ENCODE measurements around the gene CALHM6.

Gene CALHM6

GRCh38 chr6:116438590-116439448, 22.4 kb upstream of the CALHM6 start:
- Histone ChIP-seq H2AK5ac (ENCODE audit: low read length, severe bottlenecking) (no peak overlapping the region), H2BK12ac (ENCODE audit: low read length in 2 of 2) (no peak overlapping the region), H3K27ac (ENCODE audit: low read length, poor library complexity, severe bottlenecking) (peak overlapping the region; percentile 81), H4K91ac (ENCODE audit: low read length) (no peak overlapping the region), H2BK5ac (ENCODE audit: low read depth, low read length, poor library complexity, severe bottlenecking) (no peak overlapping the region), H3K4me1 (ENCODE audit: control insufficient read depth, insufficient read depth, low read depth, low read length) (no peaks in the 10 kb centered on the region), H4K8ac (ENCODE audit: low read length) (no peak overlapping the region), H2BK120ac (ENCODE audit: low read depth, low read length) (no peak overlapping the region), H3K27me3 (ENCODE audit: control insufficient read depth in 1 of 2, insufficient read depth in 1 of 2, low read length in 2 of 2) (no peaks in the 10 kb centered on the region), H3K23ac (ENCODE audit: low read length in 2 of 2) (no peak overlapping the region), H3K18ac (ENCODE audit: low read depth in 1 of 2, low read length in 2 of 2) (no peak overlapping the region), H3K36me3 (ENCODE audit: control insufficient read depth in 1 of 2, insufficient read depth in 2 of 2, low read depth in 1 of 2, low read length in 2 of 2) (peaks cover 9 to 32% of the 10 kb centered on the region in 2 experiments), H3K9ac (ENCODE audit: low read length) (peak overlapping the region; percentile 51), H3K14ac (ENCODE audit: low read length in 2 of 2) (no peak overlapping the region), H3K4ac (ENCODE audit: low read depth in 1 of 2, low read length in 2 of 2) (no peak overlapping the region), H3K4me2 (ENCODE audit: low read length, poor library complexity, severe bottlenecking) (no peak overlapping the region), H2BK15ac (ENCODE audit: low read depth, poor library complexity, severe bottlenecking) (no peak overlapping the region), H3K79me1 (replicated peaks; ENCODE audit: low read length, poor library complexity, severe bottlenecking) (peaks cover 19% of the 10 kb centered on the region), H3K9me3 (ENCODE audit: control insufficient read depth, low read length) (no peaks in the 10 kb centered on the region), H3K4me3 (ENCODE audit: insufficient read depth in 1 of 2, low read depth in 1 of 2, low read length in 2 of 2) (no peak overlapping the region), H2AFZ (ENCODE audit: low read depth, low read length) (no peak overlapping the region)
- DNase-seq: no peak
- WGBS: 75% methylated on average over 2 of the region's 6 CpGs

GRCh38 chr6:116439522-116440051, 21.6 kb upstream of the CALHM6 start:
- no peak overlapping the region for H3K18ac ChIP-seq (ENCODE audit: low read depth in 1 of 2, low read length in 2 of 2)
- H3K4me2 ChIP-seq (ENCODE audit: low read length, poor library complexity, severe bottlenecking): no peak overlapping the region
- H3K4ac ChIP-seq (ENCODE audit: low read depth in 1 of 2, low read length in 2 of 2): no peak overlapping the region
- H3K79me1 ChIP-seq (replicated peaks; ENCODE audit: low read length, poor library complexity, severe bottlenecking): peaks cover 19% of the 10 kb centered on the region
- no peaks in the 10 kb centered on the region for H3K9me3 ChIP-seq (ENCODE audit: control insufficient read depth, low read length)
- peak overlapping the region; percentile 4 for H3K27ac ChIP-seq (ENCODE audit: low read length, poor library complexity, severe bottlenecking)
- H3K4me3 ChIP-seq (ENCODE audit: insufficient read depth in 1 of 2, low read depth in 1 of 2, low read length in 2 of 2): no peak overlapping the region
- no peak overlapping the region for H4K8ac ChIP-seq (ENCODE audit: low read length)
- no peak overlapping the region for H2BK15ac ChIP-seq (ENCODE audit: low read depth, poor library complexity, severe bottlenecking)
- peak overlapping the region; percentile 51 for H3K9ac ChIP-seq (ENCODE audit: low read length)
- no peak overlapping the region for H2AFZ ChIP-seq (ENCODE audit: low read depth, low read length)
- H3K23ac ChIP-seq (ENCODE audit: low read length in 2 of 2): no peak overlapping the region
- no peaks in the 10 kb centered on the region for H3K4me1 ChIP-seq (ENCODE audit: control insufficient read depth, insufficient read depth, low read depth, low read length)
- H4K91ac ChIP-seq (ENCODE audit: low read length): no peak overlapping the region
- H2BK5ac ChIP-seq (ENCODE audit: low read depth, low read length, poor library complexity, severe bottlenecking): no peak overlapping the region
- no peak overlapping the region for H2BK12ac ChIP-seq (ENCODE audit: low read length in 2 of 2)
- no peak for DNase-seq
- no peak overlapping the region for H2BK120ac ChIP-seq (ENCODE audit: low read depth, low read length)
- no peak overlapping the region for H3K14ac ChIP-seq (ENCODE audit: low read length in 2 of 2)
- no peaks in the 10 kb centered on the region for H3K27me3 ChIP-seq (ENCODE audit: control insufficient read depth in 1 of 2, insufficient read depth in 1 of 2, low read length in 2 of 2)
- peaks cover 9 to 26% of the 10 kb centered on the region in 2 experiments for H3K36me3 ChIP-seq (ENCODE audit: control insufficient read depth in 1 of 2, insufficient read depth in 2 of 2, low read depth in 1 of 2, low read length in 2 of 2)
- no peak overlapping the region for H2AK5ac ChIP-seq (ENCODE audit: low read length, severe bottlenecking)
- no CpG with 5 or more reads among the region's 1 CpG for WGBS

GRCh38 chr6:116443105-116443504, 18.1 kb upstream of the CALHM6 start:
- Histone ChIP-seq H4K91ac (ENCODE audit: low read length) (no peak overlapping the region), H3K4me1 (ENCODE audit: control insufficient read depth, insufficient read depth, low read depth, low read length) (peaks cover 5% of the 10 kb centered on the region), H3K79me1 (replicated peaks; ENCODE audit: low read length, poor library complexity, severe bottlenecking) (peaks cover 8% of the 10 kb centered on the region), H2AK5ac (ENCODE audit: low read length, severe bottlenecking) (no peak overlapping the region), H3K27me3 (ENCODE audit: control insufficient read depth in 1 of 2, insufficient read depth in 1 of 2, low read length in 2 of 2) (no peaks in the 10 kb centered on the region), H2BK12ac (ENCODE audit: low read length in 2 of 2) (no peak overlapping the region), H3K4ac (ENCODE audit: low read depth in 1 of 2, low read length in 2 of 2) (no peak overlapping the region), H2BK5ac (ENCODE audit: low read depth, low read length, poor library complexity, severe bottlenecking) (no peak overlapping the region), H2BK120ac (ENCODE audit: low read depth, low read length) (no peak overlapping the region), H2AFZ (ENCODE audit: low read depth, low read length) (no peak overlapping the region), H3K36me3 (ENCODE audit: control insufficient read depth in 1 of 2, insufficient read depth in 2 of 2, low read depth in 1 of 2, low read length in 2 of 2) (no peaks in the 10 kb centered on the region), H3K9ac (ENCODE audit: low read length) (no peak overlapping the region), H4K8ac (ENCODE audit: low read length) (no peak overlapping the region), H3K23ac (ENCODE audit: low read length in 2 of 2) (no peak overlapping the region), H3K27ac (ENCODE audit: low read length, poor library complexity, severe bottlenecking) (no peak overlapping the region), H3K18ac (ENCODE audit: low read depth in 1 of 2, low read length in 2 of 2) (no peak overlapping the region), H2BK15ac (ENCODE audit: low read depth, poor library complexity, severe bottlenecking) (no peak overlapping the region), H3K4me3 (ENCODE audit: insufficient read depth in 1 of 2, low read depth in 1 of 2, low read length in 2 of 2) (no peak overlapping the region), H3K14ac (ENCODE audit: low read length in 2 of 2) (no peak overlapping the region), H3K4me2 (ENCODE audit: low read length, poor library complexity, severe bottlenecking) (no peak overlapping the region), H3K9me3 (ENCODE audit: control insufficient read depth, low read length) (no peaks in the 10 kb centered on the region)
- DNase-seq: no peak
- 86% methylated on average over 1 of the region's 2 CpGs for WGBS

GRCh38 chr6:116444092-116444491, 17.1 kb upstream of the CALHM6 start:
- Histone ChIP-seq H4K8ac (ENCODE audit: low read length) (no peak overlapping the region), H3K27me3 (ENCODE audit: control insufficient read depth in 1 of 2, insufficient read depth in 1 of 2, low read length in 2 of 2) (no peaks in the 10 kb centered on the region), H3K79me1 (replicated peaks; ENCODE audit: low read length, poor library complexity, severe bottlenecking) (peaks cover 8% of the 10 kb centered on the region), H3K14ac (ENCODE audit: low read length in 2 of 2) (no peak overlapping the region), H3K4me1 (ENCODE audit: control insufficient read depth, insufficient read depth, low read depth, low read length) (peaks cover 5% of the 10 kb centered on the region), H3K36me3 (ENCODE audit: control insufficient read depth in 1 of 2, insufficient read depth in 2 of 2, low read depth in 1 of 2, low read length in 2 of 2) (no peaks in the 10 kb centered on the region), H3K4me3 (ENCODE audit: insufficient read depth in 1 of 2, low read depth in 1 of 2, low read length in 2 of 2) (no peak overlapping the region), H3K23ac (ENCODE audit: low read length in 2 of 2) (no peak overlapping the region), H2AK5ac (ENCODE audit: low read length, severe bottlenecking) (no peak overlapping the region), H3K4me2 (ENCODE audit: low read length, poor library complexity, severe bottlenecking) (no peak overlapping the region), H4K91ac (ENCODE audit: low read length) (no peak overlapping the region), H3K27ac (ENCODE audit: low read length, poor library complexity, severe bottlenecking) (no peak overlapping the region), H2BK15ac (ENCODE audit: low read depth, poor library complexity, severe bottlenecking) (no peak overlapping the region), H3K9ac (ENCODE audit: low read length) (peak overlapping the region; percentile 28), H3K4ac (ENCODE audit: low read depth in 1 of 2, low read length in 2 of 2) (no peak overlapping the region), H2BK120ac (ENCODE audit: low read depth, low read length) (no peak overlapping the region), H2BK12ac (ENCODE audit: low read length in 2 of 2) (no peak overlapping the region), H3K18ac (ENCODE audit: low read depth in 1 of 2, low read length in 2 of 2) (no peak overlapping the region), H3K9me3 (ENCODE audit: control insufficient read depth, low read length) (no peaks in the 10 kb centered on the region), H2AFZ (ENCODE audit: low read depth, low read length) (no peak overlapping the region), H2BK5ac (ENCODE audit: low read depth, low read length, poor library complexity, severe bottlenecking) (no peak overlapping the region)
- DNase-seq: peak; percentile 47
- WGBS: 40% methylated on average over 1 of the region's 3 CpGs
